ENCODE measurements around the gene PGF. TPM values are rescaled to one million over a fixed set of nuclear protein-coding genes. Genes with fewer than 3 reads are reported as not detected.
A peak's percentile ranks its signal among the peaks of the same experiment; 100 is the strongest.

PGF gene
- total RNA-seq, 1 donor from 2014 or later: 3.2 TPM

GRCh38 chr14:74956027-74956279 lies 556 bp upstream of the PGF start:
- Mint-ChIP-seq H3K27ac (ENCODE audit: unreplicated experiment) (no peak overlapping the region), H3K4me3 (ENCODE audit: unreplicated experiment) (peak overlapping the region; percentile 6)

GRCh38 chr14:74954947-74955228 lies 509 bp downstream of the PGF start:
- Mint-ChIP-seq H3K4me3 (ENCODE audit: unreplicated experiment) (peak overlapping the region; percentile 48), H3K9me3 (ENCODE audit: low read depth) (no peaks in the 10 kb centered on the region), H3K36me3 (ENCODE audit: low read depth) (no peaks in the 10 kb centered on the region), H3K27ac (ENCODE audit: unreplicated experiment) (no peak overlapping the region), H3K27me3 (ENCODE audit: low read depth) (no peaks in the 10 kb centered on the region), H3K4me1 (ENCODE audit: low read depth) (peaks cover 9% of the 10 kb centered on the region)
- DNase-seq (ENCODE audit: low spot score): no peak
- no peak for TF ChIP-seq CTCF (IDR thresholded peaks at IDR 0.05)

More at GRCh38 chr14:74956027-74956279, 556 bp upstream of the PGF start:
- TF ChIP-seq CTCF (IDR thresholded peaks at IDR 0.05): no peak
- Mint-ChIP-seq H3K27me3 (ENCODE audit: low read depth) (no peaks in the 10 kb centered on the region), H3K36me3 (ENCODE audit: low read depth) (no peaks in the 10 kb centered on the region), H3K4me1 (ENCODE audit: low read depth) (peaks cover 9% of the 10 kb centered on the region), H3K9me3 (ENCODE audit: low read depth) (no peaks in the 10 kb centered on the region)
- DNase-seq (ENCODE audit: low spot score): no peak

GRCh38 chr14:74954232-74954946 lies 1.0 kb downstream of the PGF start:
- H3K4me1 Mint-ChIP-seq (ENCODE audit: low read depth): peaks cover 9% of the 10 kb centered on the region
- no peak overlapping the region for H3K27ac Mint-ChIP-seq (ENCODE audit: unreplicated experiment)
- no peaks in the 10 kb centered on the region for H3K27me3 Mint-ChIP-seq (ENCODE audit: low read depth)
- no peak for TF ChIP-seq CTCF (IDR thresholded peaks at IDR 0.05)
- no peaks in the 10 kb centered on the region for H3K9me3 Mint-ChIP-seq (ENCODE audit: low read depth)
- DNase-seq (ENCODE audit: low spot score): no peak
- peak overlapping the region; percentile 51 for H3K4me3 Mint-ChIP-seq (ENCODE audit: unreplicated experiment)
- no peaks in the 10 kb centered on the region for H3K36me3 Mint-ChIP-seq (ENCODE audit: low read depth)

GRCh38 chr14:74953686-74954085 lies 1.7 kb downstream of the PGF start:
- DNase-seq (ENCODE audit: low spot score): no peak
- Mint-ChIP-seq H3K36me3 (ENCODE audit: low read depth) (no peaks in the 10 kb centered on the region), H3K27me3 (ENCODE audit: low read depth) (no peaks in the 10 kb centered on the region), H3K4me1 (ENCODE audit: low read depth) (peaks cover 9% of the 10 kb centered on the region), H3K9me3 (ENCODE audit: low read depth) (no peaks in the 10 kb centered on the region), H3K4me3 (ENCODE audit: unreplicated experiment) (peak overlapping the region; percentile 28), H3K27ac (ENCODE audit: unreplicated experiment) (no peak overlapping the region)
- no peak for TF ChIP-seq CTCF (IDR thresholded peaks at IDR 0.05)

GRCh38 chr14:74952697-74953484 lies 2.5 kb downstream of the PGF start:
- H3K4me1 Mint-ChIP-seq (ENCODE audit: low read depth): peaks cover 9% of the 10 kb centered on the region
- no peaks in the 10 kb centered on the region for H3K36me3 Mint-ChIP-seq (ENCODE audit: low read depth)
- no peak overlapping the region for H3K27ac Mint-ChIP-seq (ENCODE audit: unreplicated experiment)

More at GRCh38 chr14:74952697-74953484, 2.5 kb downstream of the PGF start:
- no peak for DNase-seq (ENCODE audit: low spot score)
- TF ChIP-seq CTCF (IDR thresholded peaks at IDR 0.05): no peak
- Mint-ChIP-seq H3K27me3 (ENCODE audit: low read depth) (no peaks in the 10 kb centered on the region), H3K4me3 (ENCODE audit: unreplicated experiment) (no peak overlapping the region), H3K9me3 (ENCODE audit: low read depth) (no peaks in the 10 kb centered on the region)
